ENCODE data around the gene ECE1.

- no peak for TF ChIP-seq CTCF (IDR thresholded peaks at IDR 0.05; ENCODE audit: borderline replicate concordance, extremely low read depth, low read length, poor library complexity, severe bottlenecking)
- no peak for TF ChIP-seq EZH2 (IDR thresholded peaks at IDR 0.05; ENCODE audit: borderline replicate concordance, low read depth, low read length, severe bottlenecking)
These were observed 13.1 kb downstream of the ECE1 start for GRCh38 chr1:21277180-21277579.

Measured in DND-41 (cell line).